Measurements from ENCODE around the gene RIMBP2.

The RIMBP2 gene

DNA sequence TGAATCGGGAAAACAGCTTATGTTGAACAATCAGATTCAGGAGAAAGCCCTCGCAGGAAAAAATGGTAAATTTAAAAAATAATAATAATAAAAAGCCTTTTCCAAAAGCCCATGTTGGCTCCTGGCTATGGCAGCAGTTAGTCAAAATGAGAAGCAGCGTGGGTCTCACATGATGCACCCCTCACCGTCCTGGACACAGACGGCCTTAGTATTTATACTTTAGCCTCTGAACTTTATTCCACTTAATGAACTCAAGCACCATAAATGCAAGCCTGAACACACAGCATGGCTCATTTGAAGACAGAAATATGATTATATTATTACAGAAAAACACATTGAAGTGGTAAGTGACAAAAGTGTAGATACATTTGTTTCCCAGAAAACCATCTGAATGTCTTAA is 160.9 kb downstream of the RIMBP2 start:
- no peak overlapping the region for H3K4me3 ChIP-seq (ENCODE audit: low read depth, low read length)
- TF ChIP-seq, protein P1, sequence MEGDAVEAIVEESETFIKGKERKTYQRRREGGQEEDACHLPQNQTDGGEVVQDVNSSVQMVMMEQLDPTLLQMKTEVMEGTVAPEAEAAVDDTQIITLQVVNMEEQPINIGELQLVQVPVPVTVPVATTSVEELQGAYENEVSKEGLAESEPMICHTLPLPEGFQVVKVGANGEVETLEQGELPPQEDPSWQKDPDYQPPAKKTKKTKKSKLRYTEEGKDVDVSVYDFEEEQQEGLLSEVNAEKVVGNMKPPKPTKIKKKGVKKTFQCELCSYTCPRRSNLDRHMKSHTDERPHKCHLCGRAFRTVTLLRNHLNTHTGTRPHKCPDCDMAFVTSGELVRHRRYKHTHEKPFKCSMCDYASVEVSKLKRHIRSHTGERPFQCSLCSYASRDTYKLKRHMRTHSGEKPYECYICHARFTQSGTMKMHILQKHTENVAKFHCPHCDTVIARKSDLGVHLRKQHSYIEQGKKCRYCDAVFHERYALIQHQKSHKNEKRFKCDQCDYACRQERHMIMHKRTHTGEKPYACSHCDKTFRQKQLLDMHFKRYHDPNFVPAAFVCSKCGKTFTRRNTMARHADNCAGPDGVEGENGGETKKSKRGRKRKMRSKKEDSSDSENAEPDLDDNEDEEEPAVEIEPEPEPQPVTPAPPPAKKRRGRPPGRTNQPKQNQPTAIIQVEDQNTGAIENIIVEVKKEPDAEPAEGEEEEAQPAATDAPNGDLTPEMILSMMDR (IDR thresholded peaks at IDR 0.05; ENCODE audit: borderline replicate concordance, insufficient read depth, low read depth, low read length) = no peak

DNA sequence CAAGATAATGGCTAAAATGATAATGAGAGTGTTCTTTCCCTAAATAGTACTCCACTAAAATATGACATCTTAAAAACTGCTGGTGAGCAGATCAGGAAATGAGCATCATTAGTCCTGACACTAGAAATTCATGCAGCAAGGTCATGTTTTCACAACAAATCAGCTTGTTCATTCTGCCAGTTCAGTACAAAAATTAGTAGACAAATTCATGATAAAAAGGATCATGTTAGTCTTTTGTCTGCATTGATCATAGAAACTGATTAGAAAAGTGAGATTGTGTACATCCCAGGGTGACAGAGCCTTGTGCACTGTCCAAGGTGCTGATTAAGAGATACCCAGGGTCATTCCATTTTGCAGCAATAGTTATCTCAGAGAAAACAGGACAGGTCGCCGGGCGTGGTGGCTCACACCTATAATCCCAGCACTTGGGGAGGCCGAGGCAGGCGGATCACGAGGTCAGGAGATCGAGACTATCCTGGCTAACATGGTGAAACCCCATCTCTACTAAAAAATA is 163.6 kb downstream of the RIMBP2 start:
- no peak overlapping the region for H3K4me3 ChIP-seq (ENCODE audit: low read depth, low read length)
- TF ChIP-seq, protein P1 (IDR thresholded peaks at IDR 0.05; ENCODE audit: borderline replicate concordance, insufficient read depth, low read depth, low read length) = no peak

DNA sequence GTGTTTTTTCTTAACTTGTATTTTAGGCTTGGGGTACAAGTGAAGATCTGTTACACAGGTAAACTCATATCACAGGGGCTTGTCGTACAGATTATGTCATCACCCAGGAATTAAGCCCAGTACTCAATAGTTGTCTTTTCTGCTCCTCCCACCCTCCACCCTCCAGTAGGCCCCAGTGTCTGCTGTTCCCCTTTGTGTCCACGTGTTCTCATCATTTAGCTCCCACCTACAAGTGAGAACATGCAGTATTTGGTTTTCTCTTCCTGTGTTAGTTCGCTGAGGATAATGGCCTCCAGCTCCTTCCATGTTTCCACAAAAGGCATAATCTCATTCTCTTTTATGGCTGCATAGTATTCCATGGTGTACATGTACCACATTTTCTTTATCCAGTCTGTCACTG is 166.7 kb downstream of the RIMBP2 start:
- no peak overlapping the region for H3K4me3 ChIP-seq (ENCODE audit: low read depth, low read length)
- TF ChIP-seq, protein P1 (IDR thresholded peaks at IDR 0.05; ENCODE audit: borderline replicate concordance, insufficient read depth, low read depth, low read length) = no peak

DNA sequence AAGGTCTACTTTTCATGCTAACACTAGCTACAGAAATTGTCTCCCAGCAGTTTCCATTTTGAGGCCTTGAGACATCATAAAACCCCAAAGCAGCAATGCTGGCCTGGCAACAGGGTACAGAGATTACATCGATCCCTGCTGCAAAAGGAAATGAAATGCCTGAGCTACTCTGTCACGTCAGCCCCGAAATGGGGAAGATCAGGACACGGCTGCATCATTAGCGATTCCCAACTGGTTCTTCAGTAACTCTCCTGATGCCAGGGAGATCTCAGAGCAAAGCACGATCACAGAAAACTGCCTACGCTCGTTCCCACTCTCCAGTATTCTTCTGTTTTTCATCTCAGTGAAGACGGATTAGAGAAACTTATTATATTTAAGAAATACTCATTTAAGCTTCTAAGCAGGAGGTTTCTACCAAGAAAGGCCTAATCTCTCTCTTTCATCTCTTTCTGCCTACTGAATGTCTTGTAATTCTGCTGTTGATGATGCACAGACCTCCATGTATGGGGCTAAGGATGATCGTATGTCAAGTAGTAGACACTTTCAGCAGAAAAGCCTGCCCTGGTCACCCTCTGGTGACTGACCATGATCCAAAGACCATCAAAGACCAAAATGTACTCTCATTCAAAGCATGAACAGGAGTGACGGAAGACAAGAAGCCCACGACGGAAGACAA is 168.5 kb downstream of the RIMBP2 start:
- no peak overlapping the region for H3K4me3 ChIP-seq (ENCODE audit: low read depth, low read length)
- TF ChIP-seq, protein P1 (IDR thresholded peaks at IDR 0.05; ENCODE audit: borderline replicate concordance, insufficient read depth, low read depth, low read length) = no peak

DNA sequence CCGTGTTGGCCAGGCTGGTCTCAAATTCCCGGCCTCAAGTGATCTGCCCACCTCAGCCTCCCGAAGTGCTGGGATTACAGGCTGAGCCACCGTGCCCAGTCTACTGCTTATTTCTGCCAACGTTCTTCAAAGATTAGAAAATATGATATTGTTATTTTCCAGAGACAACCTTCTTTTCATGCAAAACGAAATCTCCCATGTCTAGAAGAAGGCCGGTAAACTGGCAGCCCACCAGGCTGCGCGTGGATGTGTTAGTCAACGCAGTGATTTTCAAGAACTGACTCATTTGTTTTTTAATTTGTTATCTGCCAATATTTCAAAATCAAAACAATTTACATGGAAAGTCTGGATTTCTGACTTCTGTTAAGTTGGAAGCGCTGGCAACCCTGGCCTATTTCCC is 169.6 kb downstream of the RIMBP2 start:
- no peak overlapping the region for H3K4me3 ChIP-seq (ENCODE audit: low read depth, low read length)
- TF ChIP-seq, protein P1 (IDR thresholded peaks at IDR 0.05; ENCODE audit: borderline replicate concordance, insufficient read depth, low read depth, low read length) = no peak

DNA sequence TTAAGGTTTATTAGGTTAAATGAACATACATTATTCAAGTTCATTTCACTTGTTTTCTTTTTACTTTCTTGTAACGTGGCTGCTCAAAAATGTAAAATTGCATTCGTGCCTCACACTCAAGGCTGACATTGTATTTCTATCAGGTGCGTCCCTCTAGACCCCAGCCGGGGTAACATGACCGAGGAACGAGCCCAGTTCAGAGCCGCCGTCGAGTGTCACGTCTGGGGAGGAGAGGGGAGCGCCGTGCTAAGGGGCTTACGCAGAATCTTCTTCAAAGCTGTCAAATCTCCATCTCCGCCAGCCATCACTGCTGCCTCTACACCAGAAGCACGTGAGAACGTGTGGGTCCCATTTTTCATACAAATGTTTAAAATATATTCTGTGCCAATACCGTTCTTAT is 170.6 kb downstream of the RIMBP2 start:
- TF ChIP-seq, protein P1 (IDR thresholded peaks at IDR 0.05; ENCODE audit: borderline replicate concordance, insufficient read depth, low read depth, low read length) = no peak
- no peak overlapping the region for H3K4me3 ChIP-seq (ENCODE audit: low read depth, low read length)

DNA sequence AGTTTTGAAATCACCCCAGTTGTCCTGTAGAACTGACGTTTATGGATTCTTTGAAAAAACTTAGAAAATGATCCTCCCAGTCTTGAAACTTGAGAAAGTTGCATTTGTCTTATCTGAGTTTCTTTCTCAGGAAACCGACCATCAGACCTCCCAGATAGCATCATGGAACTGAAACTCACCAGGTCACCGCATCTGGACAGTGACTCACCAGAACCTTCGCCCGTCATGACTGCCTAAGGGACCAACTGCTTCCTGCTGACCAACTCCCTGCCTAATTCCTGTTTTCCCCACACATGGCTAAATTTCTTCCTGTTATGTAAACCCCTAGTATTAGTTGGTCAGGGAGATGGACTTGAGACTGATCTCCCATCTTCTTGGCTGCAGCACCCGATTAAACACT is 175.7 kb downstream of the RIMBP2 start:
- TF ChIP-seq, protein P1 (IDR thresholded peaks at IDR 0.05; ENCODE audit: borderline replicate concordance, insufficient read depth, low read depth, low read length) = no peak
- no peak overlapping the region for H3K4me3 ChIP-seq (ENCODE audit: low read depth, low read length)

Data from GM12875 (cell line).